Endothelial cell of umbilical vein (primary cell): Measurements from ENCODE around the gene CMIP. TPM values are rescaled to one million over a fixed set of nuclear protein-coding genes. Genes with fewer than 3 reads are reported as not detected.
A peak's percentile ranks its signal among the peaks of the same experiment; 100 is the strongest.

Experiments
- BruUV-seq: library from RNA; stranded (reverse); fragments of 400-500 nt; replicated peaks from 2 replicates; lab custom pipeline; 2021; lab: Mats Ljungman, UMichigan
- CTCF ChIA-PET: fragments of 300-600, 350-600 bp; sonication (Branson Sonifier 250); formaldehyde crosslinking; loops from one replicate; lab custom pipeline; 2021; ENCODE audit warnings: antibody characterized with exemption, inconsistent platforms; lab: Charles Lee
- POLR2A ChIA-PET: fragments of 300-600, 350-600 bp; sonication (Branson Sonifier 250); formaldehyde crosslinking; loops from one replicate; lab custom pipeline; 2021; ENCODE audit warnings: antibody characterized with exemption, inconsistent platforms; lab: Charles Lee
- DNase-seq: peaks from one replicate; pipeline ENCODE4 v3.0.0-alpha.2; 2011; ENCODE audit warnings: low read depth, low spot score
- FAIRE-seq: peaks from 2 replicates; lab custom pipeline; 2011; peaks lifted over from hg19 to GRCh38; lab: Jason Lieb, UNC
- H2AFZ ChIP-seq: 2 replicates; pipeline ENCODE4 v1.6.0; 2012; ENCODE audit warnings: low read depth, low read length, control low read depth, inconsistent platforms
- H3K27ac ChIP-seq: 2 replicates; pipeline ENCODE4 v1.5.1; 2011; ENCODE audit warnings: low read depth, mild to moderate bottlenecking, control low read depth, low read length, moderate library complexity; ENCODE audit not compliant: insufficient read depth
- H3K27me3 ChIP-seq, 2 experiments: 2 replicates each; pipeline versions ENCODE4 v1.6.0 to v1.6.1; 2011; ENCODE audit warnings: low read length in 2 of 2, mixed read lengths in 1 of 2; ENCODE audit not compliant: control insufficient read depth in 2 of 2, insufficient read depth in 2 of 2
- H3K36me3 ChIP-seq, 2 experiments: 2 replicates in 1 of 2; 3 replicates in 1 of 2; pipeline ENCODE4 v1.5.1; 2011; ENCODE audit warnings: low read length in 2 of 2, mild to moderate bottlenecking in 1 of 2, moderate library complexity in 1 of 2; ENCODE audit not compliant: control insufficient read depth in 2 of 2, insufficient read depth in 2 of 2; ENCODE audit errors: extremely low read depth in 1 of 2
- H3K4me1 ChIP-seq: 3 replicates; pipeline ENCODE4 v1.5.1; 2011; ENCODE audit warnings: mild to moderate bottlenecking, low read length; ENCODE audit not compliant: control insufficient read depth, insufficient read depth; ENCODE audit errors: extremely low read depth
- H3K4me2 ChIP-seq: 2 replicates; pipeline ENCODE4 v1.6.1; 2011; ENCODE audit warnings: low read length, control low read depth, mixed read lengths; ENCODE audit not compliant: insufficient read depth
- H3K4me3 ChIP-seq, 3 experiments: fragments of 200-600 bp in 1 of 3; sonication (generic), shearing (Covaris generic) in 1 of 3; replicated peaks in 1 of 3; 2 replicates each; pipeline ENCODE4 v1.5.1; 2011 to 2016; ENCODE audit warnings: control low read depth in 3 of 3, low read length in 3 of 3, mild to moderate bottlenecking in 2 of 3, inconsistent platforms in 1 of 3, low read depth in 1 of 3, moderate library complexity in 1 of 3; ENCODE audit not compliant: insufficient read depth in 1 of 3
- H3K79me2 ChIP-seq: 2 replicates; pipeline ENCODE4 v1.6.0; 2012; ENCODE audit warnings: low read length, inconsistent platforms; ENCODE audit not compliant: control insufficient read depth, insufficient read depth
- H3K9ac ChIP-seq: replicated peaks from 2 replicates; pipeline ENCODE3; 2011; ENCODE audit warnings: low read length, control low read depth; ENCODE audit not compliant: insufficient read depth; ENCODE audit errors: extremely low read depth
- H3K9me1 ChIP-seq: replicated peaks from 3 replicates; pipeline ENCODE4 v1.6.0; 2011; ENCODE audit warnings: mild to moderate bottlenecking, low read length; ENCODE audit not compliant: control insufficient read depth, insufficient read depth; ENCODE audit errors: extremely low read depth
- H3K9me3 ChIP-seq: replicated peaks from 2 replicates; pipeline ENCODE4 v1.5.1; 2012; ENCODE audit warnings: low read length, inconsistent platforms; ENCODE audit not compliant: control insufficient read depth, insufficient read depth
- H4K20me1 ChIP-seq: replicated peaks from 2 replicates; pipeline ENCODE3; 2011; ENCODE audit warnings: mild to moderate bottlenecking, low read length; ENCODE audit not compliant: control insufficient read depth, insufficient read depth; ENCODE audit errors: extremely low read depth
- EZH2 ChIP-seq: IDR thresholded peaks from 2 replicates; pipeline ENCODE4 v1.6.1; 2012; ENCODE audit warnings: borderline replicate concordance, low read depth, mild to moderate bottlenecking, moderate library complexity, low read length, inconsistent platforms; ENCODE audit not compliant: severe bottlenecking
- FOS ChIP-seq: IDR thresholded peaks from 2 replicates; pipeline ENCODE4 v1.6.1; 2011; ENCODE audit warnings: mild to moderate bottlenecking, low read length, moderate library complexity, borderline replicate concordance; ENCODE audit not compliant: insufficient read depth
- GATA2 ChIP-seq: IDR thresholded peaks from 2 replicates; pipeline ENCODE4 v1.7.0; 2011; ENCODE audit warnings: low read depth, mild to moderate bottlenecking, moderate library complexity, mixed read lengths, low read length; ENCODE audit not compliant: insufficient read length, insufficient read depth
- JUN ChIP-seq: IDR thresholded peaks from 2 replicates; pipeline ENCODE4 v1.6.1; 2011; ENCODE audit warnings: borderline replicate concordance, low read depth; ENCODE audit not compliant: insufficient read length, insufficient read depth
- MYC ChIP-seq: IDR thresholded peaks from one replicate; pipeline ENCODE4 v1.6.1; 2011; ENCODE audit warnings: mild to moderate bottlenecking, low read depth, low read length
- POLR2A ChIP-seq: IDR thresholded peaks from 2 replicates; pipeline ENCODE4 v1.6.1; 2012; ENCODE audit warnings: low read depth, mild to moderate bottlenecking, control low read depth, low read length
- dilution Hi-C: fragments of 300-500 bp; cut with MboI; formaldehyde crosslinking; loops from one replicate; pipeline ENCODE4 v1.15.0; 2019; ENCODE audit warnings: low sequenced_read_pairs; ENCODE audit not compliant: extremely low pct_ligation_motif_present
- intact Hi-C: fragments of 100-400 bp; cut with micrococcal nuclease; formaldehyde crosslinking; loops from one replicate; pipeline ENCODE4 v1.10.0; 2022
- polyA plus RNA-seq, 4 experiments: library from polyadenylated mRNA; depleted of rRNA in 3 of 4; stranded (reverse) in 3 of 4; unstranded in 1 of 4; fragments of >200 nt; gene quantifications; 2 replicates each; pipeline versions ENCODE4 v1.2.1 to v1.2.3, GENCODE V29; 2011 to 2012; ENCODE audit warnings: missing spikeins in 1 of 4
- total RNA-seq: library from RNA; stranded (reverse); gene quantifications from 2 replicates; pipeline ENCODE4 v1.2.3, GENCODE V29; 2021
- TF ChIP-seq, protein P1 (sequence below), 2 donors: IDR thresholded peaks; 1 replicate in 1 of 2; 2 replicates in 1 of 2; pipeline ENCODE4 v1.5.1; 2011; ENCODE audit warnings: low read length in 2 of 2, mild to moderate bottlenecking in 2 of 2, moderate library complexity in 2 of 2, control low read depth in 1 of 2, inconsistent platforms in 1 of 2, low read depth in 1 of 2; ENCODE audit not compliant: insufficient read depth in 1 of 2; ENCODE audit errors: extremely low read depth in 1 of 2
- TF ChIP-seq, protein P2 (sequence below): IDR thresholded peaks from 2 replicates; pipeline ENCODE4 v1.6.1; 2011; ENCODE audit not compliant: insufficient read depth, insufficient read length

CMIP gene
- total and polyA plus RNA-seq, 2 donors (not counting 3 experiments of a cell fraction or from before 2014, with no cell fraction given): 29.0 to 101 TPM

- peaks cover 0 to 9% of the 10 kb centered on the region in 2 experiments for H3K36me3 ChIP-seq
- peaks cover 3% of the 10 kb centered on the region for H4K20me1 ChIP-seq
- H3K4me3 ChIP-seq: no peak overlapping the region
- peak; percentile 57 for FAIRE-seq
- ChIA-PET POLR2A (no interaction called here), CTCF (no interaction called here)
- no TSS peak for BruUV-seq
- dilution Hi-C loops: loop anchor here (25.0 kb wide), 1 partner anchor 95 kb away; no protein-coding TSS in a partner anchor
- H3K4me2 ChIP-seq: no peak overlapping the region
- H3K27ac ChIP-seq: no peak overlapping the region
- H3K79me2 ChIP-seq: peaks cover 90% of the 10 kb centered on the region
- no peak overlapping the region for H3K9ac ChIP-seq
- no peaks in the 10 kb centered on the region for H3K27me3 ChIP-seq
- H3K4me1 ChIP-seq: peaks cover 9% of the 10 kb centered on the region
- H2AFZ ChIP-seq: no peak overlapping the region
- TF ChIP-seq JUN (peak; percentile 36), MYC (no peak)
- intact Hi-C loops: no loop called here
- H3K9me1 ChIP-seq: no peaks in the 10 kb centered on the region
- H3K9me3 ChIP-seq: no peaks in the 10 kb centered on the region
- peak; percentile 43 for DNase-seq
These were observed 12.9 kb downstream of the CMIP start for GRCh38 chr16:81457326-81458133.

- dilution Hi-C loops: loop anchor here (25.0 kb wide), 1 partner anchor 96 kb away; no protein-coding TSS in a partner anchor
- H3K9ac ChIP-seq: no peak overlapping the region
- DNase-seq (no peak), FAIRE-seq (no peak)
- no peak overlapping the region for H3K4me2 ChIP-seq
- POLR2A ChIA-PET: no interaction called here
- H3K4me1 ChIP-seq: peaks cover 8% of the 10 kb centered on the region
- H3K79me2 ChIP-seq: peaks cover 90% of the 10 kb centered on the region
- TF ChIP-seq, protein P1, sequence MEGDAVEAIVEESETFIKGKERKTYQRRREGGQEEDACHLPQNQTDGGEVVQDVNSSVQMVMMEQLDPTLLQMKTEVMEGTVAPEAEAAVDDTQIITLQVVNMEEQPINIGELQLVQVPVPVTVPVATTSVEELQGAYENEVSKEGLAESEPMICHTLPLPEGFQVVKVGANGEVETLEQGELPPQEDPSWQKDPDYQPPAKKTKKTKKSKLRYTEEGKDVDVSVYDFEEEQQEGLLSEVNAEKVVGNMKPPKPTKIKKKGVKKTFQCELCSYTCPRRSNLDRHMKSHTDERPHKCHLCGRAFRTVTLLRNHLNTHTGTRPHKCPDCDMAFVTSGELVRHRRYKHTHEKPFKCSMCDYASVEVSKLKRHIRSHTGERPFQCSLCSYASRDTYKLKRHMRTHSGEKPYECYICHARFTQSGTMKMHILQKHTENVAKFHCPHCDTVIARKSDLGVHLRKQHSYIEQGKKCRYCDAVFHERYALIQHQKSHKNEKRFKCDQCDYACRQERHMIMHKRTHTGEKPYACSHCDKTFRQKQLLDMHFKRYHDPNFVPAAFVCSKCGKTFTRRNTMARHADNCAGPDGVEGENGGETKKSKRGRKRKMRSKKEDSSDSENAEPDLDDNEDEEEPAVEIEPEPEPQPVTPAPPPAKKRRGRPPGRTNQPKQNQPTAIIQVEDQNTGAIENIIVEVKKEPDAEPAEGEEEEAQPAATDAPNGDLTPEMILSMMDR (IDR thresholded peaks at IDR 0.05; ENCODE audit: extremely low read depth in 1 of 2, insufficient read depth in 1 of 2, low read depth in 1 of 2, low read length in 2 of 2): no peak
- TF ChIP-seq EZH2: no peak
- TF ChIP-seq GATA2: no peak
- TF ChIP-seq MYC: no peak
- no peak for TF ChIP-seq POLR2A
- TF ChIP-seq, protein P2, sequence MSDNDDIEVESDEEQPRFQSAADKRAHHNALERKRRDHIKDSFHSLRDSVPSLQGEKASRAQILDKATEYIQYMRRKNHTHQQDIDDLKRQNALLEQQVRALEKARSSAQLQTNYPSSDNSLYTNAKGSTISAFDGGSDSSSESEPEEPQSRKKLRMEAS: no peak
- no peak for TF ChIP-seq FOS
- no TSS peak for BruUV-seq
- no peaks in the 10 kb centered on the region for H3K9me1 ChIP-seq
- no peak overlapping the region for H2AFZ ChIP-seq
- H3K27ac ChIP-seq: no peak overlapping the region
- H3K27me3 ChIP-seq: no peaks in the 10 kb centered on the region
- peaks cover 3% of the 10 kb centered on the region for H4K20me1 ChIP-seq
- no peak overlapping the region for H3K4me3 ChIP-seq
- intact Hi-C loops: no loop called here
- H3K36me3 ChIP-seq: peaks cover 0 to 12% of the 10 kb centered on the region in 2 experiments
- no peaks in the 10 kb centered on the region for H3K9me3 ChIP-seq
- CTCF ChIA-PET: no interaction called here
These were observed 13.6 kb downstream of the CMIP start for GRCh38 chr16:81458149-81458669.
